ENCODE results near the gene ASAP2.

DNA sequence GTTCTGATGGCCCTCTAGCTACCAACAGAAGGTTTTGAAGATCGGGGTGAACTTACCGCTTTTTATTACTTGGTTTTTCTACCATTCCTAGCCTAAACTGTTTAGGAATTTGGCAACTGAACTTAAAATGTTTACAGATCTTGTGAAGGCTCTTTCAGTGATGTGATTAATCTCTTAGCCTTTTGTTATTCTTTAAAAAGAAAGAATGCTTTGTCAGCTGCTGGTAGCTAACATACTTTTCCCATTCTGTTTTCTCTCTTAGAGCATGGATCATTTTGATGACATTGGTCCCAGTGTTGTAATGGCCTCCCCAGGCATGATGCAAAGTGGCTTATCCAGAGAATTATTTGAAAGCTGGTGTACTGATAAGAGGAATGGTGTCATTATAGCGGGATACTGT is 234.9 kb downstream of the ASAP2 start:
- TF ChIP-seq, protein P1, sequence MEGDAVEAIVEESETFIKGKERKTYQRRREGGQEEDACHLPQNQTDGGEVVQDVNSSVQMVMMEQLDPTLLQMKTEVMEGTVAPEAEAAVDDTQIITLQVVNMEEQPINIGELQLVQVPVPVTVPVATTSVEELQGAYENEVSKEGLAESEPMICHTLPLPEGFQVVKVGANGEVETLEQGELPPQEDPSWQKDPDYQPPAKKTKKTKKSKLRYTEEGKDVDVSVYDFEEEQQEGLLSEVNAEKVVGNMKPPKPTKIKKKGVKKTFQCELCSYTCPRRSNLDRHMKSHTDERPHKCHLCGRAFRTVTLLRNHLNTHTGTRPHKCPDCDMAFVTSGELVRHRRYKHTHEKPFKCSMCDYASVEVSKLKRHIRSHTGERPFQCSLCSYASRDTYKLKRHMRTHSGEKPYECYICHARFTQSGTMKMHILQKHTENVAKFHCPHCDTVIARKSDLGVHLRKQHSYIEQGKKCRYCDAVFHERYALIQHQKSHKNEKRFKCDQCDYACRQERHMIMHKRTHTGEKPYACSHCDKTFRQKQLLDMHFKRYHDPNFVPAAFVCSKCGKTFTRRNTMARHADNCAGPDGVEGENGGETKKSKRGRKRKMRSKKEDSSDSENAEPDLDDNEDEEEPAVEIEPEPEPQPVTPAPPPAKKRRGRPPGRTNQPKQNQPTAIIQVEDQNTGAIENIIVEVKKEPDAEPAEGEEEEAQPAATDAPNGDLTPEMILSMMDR (conservative IDR thresholded peaks at IDR 0.05; ENCODE audit: low read depth, low read length): no peak
- TF ChIP-seq EZH2 (IDR thresholded peaks at IDR 0.05; ENCODE audit: low read length, unreplicated experiment): no peak
